ENCODE data around the gene CHST8.
A peak's percentile ranks its signal among the peaks of the same experiment; 100 is the strongest.

CHST8 gene

DNA sequence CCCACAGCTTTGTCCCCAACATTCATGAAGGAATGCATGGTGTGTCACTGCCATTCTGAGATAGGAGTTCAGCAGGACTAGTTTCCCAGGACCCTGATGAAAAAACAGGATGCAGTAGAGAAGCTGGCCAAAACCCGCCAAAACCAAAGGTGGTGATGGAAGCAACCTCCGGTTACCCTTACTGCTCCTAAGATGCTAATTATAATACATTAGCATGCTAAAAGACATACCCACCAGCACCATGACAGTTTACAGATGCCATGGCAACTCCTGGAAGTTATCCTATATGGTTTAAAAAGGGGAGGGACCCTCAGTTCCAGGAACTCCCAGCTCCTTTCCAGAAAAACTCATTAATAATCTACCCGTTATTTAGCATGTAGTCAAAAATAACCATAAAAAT is 115.0 kb downstream of the CHST8 start:
- no peak for DNase-seq (ENCODE audit: low spot score)

DNA sequence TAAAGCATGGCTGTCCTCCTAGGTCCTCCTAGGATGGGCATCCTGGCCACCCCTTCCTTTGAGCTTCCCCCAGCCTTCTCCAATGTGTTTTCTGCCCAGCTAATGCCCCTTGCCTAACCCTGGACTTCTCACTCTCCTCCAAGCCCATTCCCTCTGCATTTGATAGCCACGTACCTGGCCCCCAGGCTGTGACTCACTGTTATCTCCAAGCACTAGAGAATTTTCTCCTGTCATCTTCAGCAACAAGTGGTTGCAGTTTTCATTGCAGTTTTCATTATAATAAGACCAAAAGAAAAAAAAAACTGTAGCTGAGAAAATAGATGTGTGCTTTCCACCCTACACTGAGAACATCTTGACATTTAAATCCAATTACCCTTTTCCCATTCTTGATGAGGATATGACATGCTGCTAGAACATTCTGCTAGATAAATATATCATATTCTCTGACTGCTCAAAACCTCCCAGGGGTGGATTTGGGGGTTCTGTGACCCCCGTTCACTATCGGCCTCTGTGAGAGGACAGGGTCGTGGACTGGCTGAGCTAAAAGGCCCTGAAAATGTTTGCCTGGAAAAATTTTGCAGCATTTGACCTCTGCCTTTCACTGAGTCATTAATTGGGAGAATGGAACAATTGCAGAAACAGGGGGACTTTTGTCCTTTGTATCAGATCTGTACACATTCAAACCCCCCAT is 116.1 kb downstream of the CHST8 start:
- DNase-seq (ENCODE audit: low spot score): no peak

DNA sequence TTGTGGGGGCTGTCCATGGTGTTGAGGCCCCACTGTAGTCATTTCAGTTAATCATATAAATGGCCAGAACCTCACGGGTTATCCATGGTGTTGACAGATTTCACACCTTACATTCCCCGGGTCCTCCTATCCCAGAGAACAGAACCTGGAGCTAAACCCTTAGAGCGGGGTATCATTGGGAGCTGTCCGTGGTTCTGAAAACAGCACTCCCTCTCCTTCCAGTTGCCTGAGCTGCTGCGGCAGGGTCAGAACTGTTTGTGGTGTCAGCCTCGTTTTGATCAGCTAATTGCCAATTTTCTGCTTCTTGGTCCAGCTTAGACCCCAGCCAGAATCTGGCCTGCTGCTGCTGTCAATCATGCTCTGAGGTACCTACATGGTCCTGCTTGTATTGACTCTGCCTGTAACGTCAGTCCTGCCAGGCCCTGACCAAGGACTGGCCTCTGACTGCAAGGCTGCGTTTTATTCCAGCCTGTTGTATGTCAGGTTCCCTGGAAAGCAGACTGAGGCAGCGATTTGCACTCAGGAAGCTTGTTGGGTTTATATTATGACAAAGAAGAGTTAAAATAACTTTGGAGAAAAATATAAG is 119.2 kb downstream of the CHST8 start:
- DNase-seq (ENCODE audit: low spot score): no peak

DNA sequence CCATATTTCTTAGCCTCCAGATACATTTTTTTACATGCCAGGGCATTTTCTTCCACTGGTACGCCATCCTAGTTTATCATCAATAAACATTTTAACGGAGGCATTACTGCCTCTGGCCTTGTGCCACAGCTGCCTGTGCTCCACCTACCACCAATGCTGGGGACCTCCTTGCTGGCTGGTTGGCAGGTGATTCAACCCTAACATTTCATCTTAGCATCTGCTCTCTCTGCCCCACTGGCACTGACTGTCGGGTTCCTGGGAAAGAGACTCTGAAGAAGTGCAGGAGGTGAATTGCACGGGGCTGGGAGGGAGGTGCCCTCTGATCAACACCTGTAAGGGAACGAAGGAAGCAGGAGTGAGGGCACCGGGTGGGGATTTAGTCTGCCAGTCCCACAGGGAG is 123.5 kb downstream of the CHST8 start:
- no peak for DNase-seq (ENCODE audit: low spot score)

DNA sequence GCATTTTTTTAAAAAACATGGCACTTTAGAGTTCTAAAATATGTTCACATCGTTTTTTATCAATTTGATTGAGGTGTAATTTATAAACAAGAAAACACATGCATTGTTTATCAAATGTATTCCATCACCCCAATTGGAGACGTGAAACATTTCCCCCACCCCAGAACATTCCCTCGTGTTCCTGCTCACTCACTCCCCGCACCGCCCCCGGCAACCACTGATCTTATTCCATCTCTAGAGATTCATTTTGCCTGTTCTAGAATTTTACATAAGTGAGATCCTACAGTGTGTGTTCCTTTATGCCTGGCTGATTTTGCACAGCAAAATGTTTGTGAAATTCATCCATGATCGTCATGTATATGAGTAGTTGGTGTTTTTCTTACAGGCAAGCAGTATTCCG is 124.4 kb downstream of the CHST8 start:
- no peak for DNase-seq (ENCODE audit: low spot score)

DNA sequence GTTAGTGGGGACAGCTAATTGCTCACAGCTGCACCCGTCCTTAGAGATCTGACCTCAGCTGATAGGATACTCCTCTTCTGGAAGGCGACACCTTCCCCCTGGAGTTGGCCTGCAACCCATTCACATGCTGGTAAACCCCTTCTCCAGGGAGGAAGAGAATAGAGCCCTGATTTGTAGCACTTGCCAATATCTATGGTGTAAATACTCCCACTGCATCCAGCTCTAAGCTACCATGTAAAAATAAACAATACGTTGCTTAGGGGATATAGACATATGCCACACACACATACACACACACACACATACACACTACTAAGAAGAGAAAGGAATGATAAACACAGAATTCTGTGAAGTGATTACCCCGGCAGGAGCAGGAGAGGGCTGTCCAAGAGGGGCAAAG is 125.5 kb downstream of the CHST8 start:
- DNase-seq (ENCODE audit: low spot score): no peak

DNA sequence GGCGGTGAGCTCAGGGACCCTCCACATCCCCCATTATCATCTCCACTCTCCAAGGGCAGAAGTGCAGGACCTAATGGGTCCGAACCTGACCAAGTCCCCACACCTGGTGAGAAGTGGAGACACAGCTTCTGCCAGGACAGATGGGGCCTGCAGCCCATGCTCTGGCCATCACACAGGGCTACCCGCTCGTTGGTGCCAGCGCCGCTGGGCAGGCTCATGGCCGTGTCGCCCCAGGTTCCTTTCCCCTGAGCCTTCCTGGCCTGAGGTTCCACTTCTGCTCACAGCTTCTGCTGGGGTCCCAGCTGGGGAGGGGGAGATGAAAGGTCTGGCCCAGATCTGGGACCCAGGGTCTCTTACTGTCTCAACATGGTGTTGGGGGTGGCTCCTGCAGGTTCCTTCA is 126.5 kb downstream of the CHST8 start:
- no peak for DNase-seq (ENCODE audit: low spot score)

DNA sequence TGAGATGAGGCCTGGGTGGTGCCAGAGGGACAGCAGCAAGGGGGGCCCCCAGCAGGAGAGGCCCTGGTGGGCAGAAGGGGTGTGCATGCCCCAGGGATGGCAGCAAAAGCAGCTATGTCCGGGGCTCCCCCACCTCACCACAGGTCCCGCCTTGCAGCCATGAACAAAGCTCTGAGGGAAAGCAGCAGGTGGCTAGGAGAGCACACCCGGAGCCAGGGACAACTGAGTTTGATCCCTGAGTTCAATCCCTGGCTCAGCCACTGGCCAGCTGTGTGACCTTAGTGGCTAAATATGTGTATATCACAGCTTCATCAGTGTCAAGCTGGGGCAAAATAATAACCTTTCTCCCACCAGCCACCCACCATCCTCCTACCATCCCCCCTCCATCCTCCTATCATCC is 127.3 kb downstream of the CHST8 start:
- DNase-seq (ENCODE audit: low spot score): no peak

DNA sequence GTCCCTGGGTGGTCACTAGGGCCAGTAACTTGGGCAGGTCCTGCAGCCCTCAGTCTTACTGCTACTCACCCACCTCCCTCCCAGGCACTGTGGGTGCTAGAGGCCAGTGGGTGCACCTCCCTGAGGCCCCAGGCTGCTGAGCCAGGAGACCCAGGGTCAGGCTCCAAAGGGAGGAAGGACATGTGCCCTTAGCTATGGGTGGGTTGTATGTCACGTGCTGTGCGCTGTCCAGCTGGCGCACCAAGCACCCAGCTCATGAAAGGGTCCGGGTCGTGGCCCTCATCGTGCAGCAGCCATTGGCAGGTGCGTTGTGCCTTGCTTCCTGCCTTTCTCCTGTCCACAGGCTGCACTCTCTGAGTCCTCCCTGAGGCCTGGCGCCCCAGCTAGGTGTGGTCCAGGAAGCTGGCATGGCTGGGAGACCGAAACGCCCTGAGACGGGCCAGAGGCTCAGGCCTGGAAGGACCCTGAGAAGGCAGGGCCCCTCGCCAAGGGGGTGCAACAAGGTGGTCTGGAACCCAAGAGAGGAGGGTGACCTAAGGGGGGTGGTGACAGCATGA is 127.9 kb downstream of the CHST8 start:
- no peak for DNase-seq (ENCODE audit: low spot score)

DNA sequence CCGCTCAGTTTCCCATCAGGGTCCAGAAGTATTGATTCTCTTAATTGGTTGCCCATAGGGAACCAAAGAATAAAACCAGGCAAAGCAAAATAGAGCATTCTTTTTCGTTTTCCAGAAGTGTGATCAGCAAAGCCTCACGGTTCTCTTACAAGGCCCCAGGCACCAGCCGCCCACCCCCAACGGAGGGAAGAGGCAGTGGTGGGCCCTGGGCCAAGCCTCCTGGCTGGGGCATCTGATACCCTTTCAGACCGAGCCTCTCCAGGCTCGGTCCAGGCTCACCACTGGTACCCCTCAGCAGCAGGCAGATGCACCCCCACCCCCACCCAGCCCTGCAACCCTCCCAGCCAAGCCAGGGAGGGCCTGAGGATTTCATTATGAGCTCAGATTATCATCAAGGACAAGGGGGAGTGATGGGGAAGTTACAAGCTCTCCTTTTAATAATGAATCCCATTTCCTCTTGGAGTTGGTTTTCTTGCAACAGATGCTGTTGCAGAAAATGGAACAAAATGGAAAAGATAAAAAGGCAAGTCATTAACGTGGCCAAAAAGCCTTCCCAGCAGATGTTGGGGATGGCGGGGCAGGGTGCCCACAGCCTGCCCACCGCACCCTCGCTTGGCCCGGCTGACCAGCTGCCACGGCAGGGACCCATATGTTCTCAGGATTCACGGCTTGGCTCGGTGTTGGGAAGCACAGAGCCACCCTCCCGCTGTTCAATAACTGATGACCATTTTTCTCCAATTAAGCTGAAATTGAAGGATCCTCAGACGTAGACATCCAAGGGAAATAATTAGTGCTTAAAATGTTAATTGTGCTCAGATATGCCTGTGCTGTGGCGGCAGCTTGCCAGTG is 129.1 kb downstream of the CHST8 start:
- no peak for DNase-seq (ENCODE audit: low spot score)

DNA sequence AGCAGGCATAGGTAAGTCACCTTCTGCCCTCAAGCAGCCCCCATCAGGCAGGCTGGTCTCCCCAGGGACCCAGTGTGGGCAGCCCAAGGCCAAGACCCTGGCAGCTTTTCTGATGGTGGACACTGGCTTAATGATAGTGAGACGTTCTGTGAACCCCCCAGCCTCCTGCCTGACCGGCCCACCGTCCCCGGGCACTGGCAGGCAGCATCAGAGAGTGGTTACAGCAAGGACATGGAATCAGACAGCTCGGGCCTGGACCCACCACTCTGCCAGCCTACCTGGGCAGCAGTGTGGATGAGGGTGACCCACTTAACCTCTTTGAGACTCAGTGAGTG is 129.7 kb downstream of the CHST8 start:
- no peak for DNase-seq (ENCODE audit: low spot score)

DNA sequence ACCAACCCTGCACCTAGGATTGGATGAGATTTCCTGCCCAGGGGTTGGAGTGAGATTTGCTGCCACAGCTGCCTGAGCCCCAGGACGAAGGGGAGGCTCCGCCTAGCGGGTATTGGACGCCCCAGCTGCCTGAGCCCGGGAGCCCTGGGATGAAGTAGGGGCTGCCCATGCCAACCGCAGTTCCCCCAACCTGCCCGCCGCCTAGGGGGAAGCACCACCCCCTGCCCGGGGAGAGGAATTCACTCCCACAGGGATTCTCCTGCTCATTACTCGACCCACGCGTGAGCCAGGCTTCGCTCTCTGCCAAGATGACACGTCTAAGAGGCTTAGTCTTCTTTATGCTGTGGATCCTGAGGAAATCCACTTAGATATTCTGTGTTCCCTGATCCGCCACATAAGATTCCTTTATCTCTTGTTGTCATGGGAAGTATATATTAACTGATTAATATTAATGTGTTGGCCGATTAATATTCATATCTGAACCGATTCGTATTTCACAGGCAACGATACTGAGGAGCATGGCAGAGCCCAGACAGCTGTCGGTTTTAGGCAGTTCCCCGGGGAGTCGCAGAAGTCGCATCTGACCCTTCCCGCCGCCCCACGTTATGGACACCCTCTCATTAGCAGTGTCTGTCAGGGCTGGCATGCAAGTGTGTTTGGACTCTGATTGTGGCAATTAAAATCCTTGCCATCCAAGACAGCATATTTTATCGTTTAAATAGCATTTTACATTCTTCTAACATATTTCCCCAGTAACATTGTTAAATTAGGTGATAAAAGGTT is 130.5 kb downstream of the CHST8 start:
- no peak for DNase-seq (ENCODE audit: low spot score)

DNA sequence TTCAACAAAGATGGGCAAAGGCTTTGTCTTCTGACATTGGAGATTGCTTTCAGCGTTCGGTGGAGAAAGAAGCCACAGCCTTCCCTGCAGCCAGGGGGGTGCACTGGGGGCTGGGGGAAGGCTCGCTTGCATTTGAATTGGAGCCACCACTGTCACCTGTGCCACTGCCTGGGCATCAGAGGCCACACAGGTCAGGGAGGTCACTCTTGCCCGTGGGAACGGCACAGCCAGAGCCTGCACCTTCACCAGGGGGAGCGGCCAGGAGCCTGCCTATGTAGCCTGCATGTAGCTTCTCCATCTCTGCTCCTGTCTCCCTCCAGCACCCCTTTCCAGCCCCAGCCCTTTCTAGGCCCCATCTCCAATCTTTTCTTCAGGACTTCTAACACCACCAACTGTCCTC is 131.2 kb downstream of the CHST8 start:
- no peak for DNase-seq (ENCODE audit: low spot score)

DNA sequence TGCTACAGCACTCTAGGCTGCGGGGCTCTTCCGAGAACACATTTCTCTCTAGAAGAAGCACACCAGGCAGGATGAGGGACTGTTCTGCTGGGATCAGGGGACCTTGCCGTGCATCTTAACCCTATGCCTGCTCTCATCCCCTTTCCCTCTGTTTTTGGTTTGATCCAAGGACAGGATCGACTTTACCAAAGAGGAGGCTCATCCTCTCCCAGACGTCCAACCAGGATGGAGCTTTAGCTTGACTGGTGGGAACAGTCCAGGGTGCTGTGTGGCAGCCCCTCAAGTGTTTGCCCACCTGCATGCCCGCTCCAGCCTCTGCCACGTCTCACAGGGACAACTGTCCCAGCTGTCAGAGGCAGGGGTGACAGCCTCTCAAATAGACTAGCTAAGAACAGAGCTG is 132.6 kb downstream of the CHST8 start:
- no peak for DNase-seq (ENCODE audit: low spot score)

DNA sequence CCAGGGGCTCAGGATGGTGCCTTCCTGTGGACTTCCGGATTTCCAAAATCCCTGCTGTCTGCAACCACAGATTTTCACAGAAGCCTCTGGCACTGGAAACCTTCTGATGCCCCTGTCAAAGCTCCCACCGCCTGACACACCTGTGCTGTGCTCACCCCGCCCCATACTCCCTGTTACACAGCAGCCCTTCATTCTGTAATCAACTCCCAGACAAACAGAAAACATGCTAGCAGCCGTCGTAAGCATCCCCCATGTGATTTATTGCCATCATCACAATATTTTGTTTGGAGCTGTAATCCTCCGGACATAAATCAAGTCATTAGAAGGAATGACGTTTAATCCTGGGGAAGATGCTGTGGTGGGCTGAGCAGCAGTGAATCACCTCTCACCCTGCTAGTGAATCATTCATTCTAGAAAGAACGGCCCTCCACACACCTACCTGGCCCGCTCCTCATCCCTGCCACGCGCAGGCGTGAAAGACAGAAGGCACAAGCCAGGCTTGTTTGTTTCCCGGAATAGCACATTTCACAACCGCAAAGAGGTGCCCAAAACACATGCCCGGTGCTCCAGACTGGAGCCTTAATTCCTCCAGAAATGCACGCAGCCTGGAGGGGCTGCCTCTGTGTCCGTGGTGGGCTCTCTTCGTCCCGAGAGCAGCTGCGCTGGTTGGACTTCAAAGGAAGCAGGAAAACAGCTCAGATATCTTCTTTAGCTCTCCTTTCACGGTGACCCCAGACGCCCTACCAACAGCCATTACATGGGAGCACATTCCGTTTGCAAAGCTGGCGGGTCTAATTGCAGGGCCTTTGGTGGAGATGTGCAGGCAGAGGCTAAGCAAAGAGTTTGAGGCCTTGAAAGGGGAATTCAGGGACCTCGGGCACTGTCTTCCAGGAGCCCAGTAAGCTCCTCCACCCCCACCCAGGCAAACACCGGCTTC is 133.6 kb downstream of the CHST8 start:
- DNase-seq (ENCODE audit: low spot score): no peak

DNA sequence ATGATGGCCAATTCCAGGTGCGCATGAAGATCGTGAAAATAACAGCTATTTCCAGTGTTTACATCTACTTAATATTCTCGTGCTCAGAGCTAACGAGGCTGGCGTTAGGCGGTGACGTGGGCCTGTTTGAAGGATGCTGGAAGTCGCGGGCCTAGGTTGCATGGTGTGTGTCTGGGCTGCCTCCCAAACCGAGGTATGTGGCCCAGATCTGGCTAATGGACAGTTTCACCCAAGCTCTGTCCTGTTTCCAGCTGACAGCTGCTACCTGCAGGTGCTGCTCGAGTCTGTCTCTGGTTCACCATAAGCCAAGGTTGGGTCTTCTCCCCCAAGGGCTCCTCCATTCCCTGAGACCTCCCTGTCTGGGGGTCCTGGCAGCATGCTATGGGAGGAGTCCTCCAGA is 134.4 kb downstream of the CHST8 start:
- no peak for DNase-seq (ENCODE audit: low spot score)

DNA sequence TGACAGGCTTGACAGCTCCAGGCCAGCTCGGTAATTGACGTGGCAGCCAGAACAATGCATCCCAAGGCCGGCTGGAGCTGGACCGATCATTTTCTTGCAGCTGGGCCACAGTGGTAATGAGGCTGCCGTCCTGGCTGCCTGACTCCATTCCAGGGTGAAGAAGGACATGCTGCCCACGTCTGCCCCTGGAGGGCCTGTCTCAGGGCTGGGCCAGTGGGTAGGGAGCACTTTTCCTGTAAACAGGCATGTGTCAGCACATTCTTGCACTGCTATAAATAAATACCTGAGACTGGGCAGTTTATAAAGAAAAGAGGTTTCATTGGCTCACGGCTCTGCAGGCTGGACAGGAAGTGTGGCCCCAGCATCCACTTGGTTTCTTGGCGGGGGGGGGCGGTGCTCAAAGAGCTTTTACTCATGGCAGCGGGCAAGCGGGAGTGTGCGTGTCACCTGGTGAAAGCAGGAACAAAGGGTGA is 136.8 kb downstream of the CHST8 start:
- DNase-seq (ENCODE audit: low spot score): peak; percentile 29

DNA sequence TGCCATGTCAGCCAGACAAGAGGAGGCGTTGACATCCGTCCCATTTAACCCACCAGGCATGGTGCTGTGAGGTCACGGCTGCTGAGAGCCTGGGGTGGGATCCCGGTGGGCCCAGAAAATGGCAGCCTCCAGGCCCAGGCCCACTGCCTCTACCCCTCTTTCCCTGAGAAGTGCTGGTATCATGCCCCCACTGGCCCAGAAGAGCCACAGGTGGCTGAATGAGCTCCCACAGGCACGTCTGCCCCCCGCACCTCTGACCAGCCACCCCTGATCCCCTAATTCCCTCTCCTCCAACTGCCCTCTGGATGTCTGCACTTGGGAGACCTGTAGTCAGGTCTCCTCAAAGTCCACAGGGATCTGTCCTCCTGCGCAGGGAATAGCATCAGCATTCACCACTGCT is 137.6 kb downstream of the CHST8 start:
- DNase-seq (ENCODE audit: low spot score): no peak

DNA sequence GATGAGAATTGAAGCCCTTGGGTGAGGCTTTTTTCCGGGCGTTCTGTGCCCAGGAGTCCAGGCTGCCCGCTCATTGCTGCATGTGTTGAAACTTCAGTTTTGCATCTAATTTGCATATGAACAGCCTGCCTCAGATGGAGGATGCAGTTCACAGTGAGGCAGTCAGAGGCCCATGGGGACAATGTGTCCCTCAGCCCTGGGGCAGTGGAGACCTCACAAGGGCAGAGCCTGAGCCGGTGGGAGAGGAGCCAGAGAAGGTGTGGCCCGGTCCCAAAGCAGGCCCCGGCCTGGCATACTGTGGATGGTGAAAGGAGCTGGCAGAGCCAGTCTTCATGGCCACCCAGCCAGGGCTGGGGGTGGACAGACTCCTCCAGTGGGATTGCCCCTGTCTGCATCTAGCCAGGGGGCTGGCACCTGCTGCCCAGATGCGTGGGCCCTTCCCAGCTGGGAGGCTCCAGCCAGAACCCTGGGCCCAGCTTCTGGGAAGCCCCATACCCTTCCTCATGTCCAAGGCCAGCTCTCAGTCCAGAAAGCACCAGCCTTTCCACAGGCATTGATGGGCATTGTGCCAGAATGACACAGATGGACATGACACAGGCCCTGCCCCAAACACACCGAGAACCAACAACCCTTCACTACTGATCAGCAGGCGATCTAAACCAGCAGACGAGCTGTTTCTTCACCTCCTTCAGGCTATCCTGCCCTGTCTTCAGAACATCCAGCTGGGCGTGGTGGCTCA is 142.0 kb downstream of the CHST8 start:
- DNase-seq (ENCODE audit: low spot score): peak; percentile 35

DNA sequence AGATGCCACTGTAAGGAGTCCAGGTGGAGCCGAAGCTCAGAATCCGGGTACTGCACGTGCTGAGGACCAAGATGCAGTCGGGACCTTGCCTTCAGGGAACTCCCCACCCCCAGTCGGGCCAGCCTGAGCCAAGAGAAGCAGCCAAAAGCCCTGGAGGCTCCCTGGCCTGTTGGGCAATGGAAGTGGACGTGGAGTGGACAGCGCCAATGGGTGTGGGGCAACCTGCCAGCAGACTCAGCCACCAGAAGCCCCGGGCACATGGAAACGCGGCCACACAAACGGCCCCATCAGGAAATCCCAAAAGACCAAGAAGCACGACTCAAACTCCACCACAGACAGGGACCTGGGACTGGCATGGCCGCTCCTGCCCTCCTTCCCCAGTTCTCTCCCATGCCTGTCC is 144.9 kb downstream of the CHST8 start:
- DNase-seq (ENCODE audit: low spot score): no peak
